LNCAP (cell line): Measurements from ENCODE around the gene MRPL21.

Source experiments
- CTCF ChIP-seq: fragments of 450-650 bp; IDR thresholded peaks from 2 replicates; pipeline ENCODE4 v1.5.1; 2017; ENCODE audit warnings: mild to moderate bottlenecking

MRPL21 gene

GRCh38 chr11:68903288-68904247 is at the start of gene MRPL21, which contains the start of gene IGHMBP2:
MRPL21 (minus strand) TSS chr11:68903832; CDS start chr11:68903810, 22 bp downstream.
IGHMBP2 (plus strand) TSS chr11:68903891; CDS start chr11:68903953, 62 bp downstream.
- no peak for TF ChIP-seq CTCF

- TF ChIP-seq CTCF = no peak
These were observed 47.1 kb upstream of the MRPL21 start for GRCh38 chr11:68950762-68951161.

- TF ChIP-seq CTCF = peak; percentile 19; the same call in 1 of the 2 replicates
These were observed 46.6 kb upstream of the MRPL21 start for GRCh38 chr11:68950270-68950669.

- TF ChIP-seq CTCF = no peak
These were observed 45.3 kb upstream of the MRPL21 start for GRCh38 chr11:68948935-68949334.

GRCh38 chr11:68948496-68948895 is 44.9 kb upstream of the MRPL21 start:
- no peak for TF ChIP-seq CTCF

- TF ChIP-seq CTCF = no peak
These were observed 43.5 kb upstream of the MRPL21 start for GRCh38 chr11:68947151-68947550.

GRCh38 chr11:68946416-68947090 is 42.9 kb upstream of the MRPL21 start:
- no peak for TF ChIP-seq CTCF
